A673 (cell line): ENCODE results near the gene ZNF500. TPM values are rescaled to one million over a fixed set of nuclear protein-coding genes. Genes with fewer than 3 reads are reported as not detected.

ENCODE experiments used
- BruUV-seq: library from RNA; stranded (reverse); fragments of 400-500 nt; replicated peaks from 2 replicates; lab custom pipeline; 2021; lab: Mats Ljungman, UMichigan
- CTCF ChIA-PET: fragments of 300-600 bp; sonication (Branson Sonifier 250); formaldehyde crosslinking; loops from one replicate; lab custom pipeline; 2022; ENCODE audit warnings: antibody characterized with exemption; lab: Charles Lee
- POLR2A ChIA-PET: fragments of 300-600 bp; sonication (Branson Sonifier 250); formaldehyde crosslinking; loops from one replicate; lab custom pipeline; 2022; ENCODE audit warnings: antibody characterized with exemption; ENCODE audit not compliant: low non-redundant PET; lab: Charles Lee
- DNase-seq: peaks from one replicate; pipeline ENCODE4 v3.0.0-alpha.2; 2015; ENCODE audit warnings: low spot score
- H3K27ac ChIP-seq: fragments of 200-600 bp; sonication (generic); 2 replicates; pipeline ENCODE4 v1.5.1; 2016; ENCODE audit warnings: mixed run types, low read depth, mild to moderate bottlenecking, mixed read lengths, antibody characterized with exemption, low read length; ENCODE audit not compliant: poor library complexity, severe bottlenecking
- H3K27me3 ChIP-seq: fragments of 200-600 bp; sonication (generic); replicated peaks from 2 replicates; pipeline ENCODE4 v1.6.1; 2017; ENCODE audit warnings: mixed run types, low read depth, mild to moderate bottlenecking, mixed read lengths, antibody characterized with exemption, low read length; ENCODE audit not compliant: insufficient read depth, poor library complexity
- H3K36me3 ChIP-seq: fragments of 200-600 bp; sonication (generic); 2 replicates; pipeline ENCODE4 v1.6.1; 2016; ENCODE audit warnings: mixed run types, mild to moderate bottlenecking, mixed read lengths, antibody characterized with exemption, low read length; ENCODE audit not compliant: insufficient read depth, poor library complexity, severe bottlenecking
- H3K4me1 ChIP-seq: fragments of 200-600 bp; sonication (generic); 2 replicates; pipeline ENCODE4 v1.6.1; 2017; ENCODE audit warnings: mixed run types, mild to moderate bottlenecking, mixed read lengths, antibody characterized with exemption, low read length; ENCODE audit not compliant: insufficient read depth, poor library complexity, severe bottlenecking
- H3K4me3 ChIP-seq: fragments of 200-600 bp; sonication (generic); 2 replicates; pipeline ENCODE4 v1.5.1; 2016; ENCODE audit warnings: low read depth, mixed run types, mild to moderate bottlenecking, mixed read lengths, low read length; ENCODE audit not compliant: poor library complexity, severe bottlenecking
- H3K9me3 ChIP-seq: fragments of 200-600 bp; sonication (generic); 2 replicates; pipeline ENCODE4 v1.6.1; 2016; ENCODE audit warnings: mixed run types, low read depth, mild to moderate bottlenecking, mixed read lengths, antibody characterized with exemption, low read length; ENCODE audit not compliant: poor library complexity, severe bottlenecking
- CTCF ChIP-seq: fragments of 300-800, 200-600 bp; sonication (generic); conservative IDR thresholded peaks from 2 replicates; pipeline ENCODE4 v1.5.1; 2017; ENCODE audit warnings: low read depth, mild to moderate bottlenecking, antibody characterized with exemption, low read length, moderate library complexity, mixed read lengths
- EZH2 ChIP-seq: fragments of 200-600 bp; sonication (generic); IDR thresholded peaks from 2 replicates; pipeline ENCODE4 v1.6.1; 2017; ENCODE audit warnings: borderline replicate concordance, low read depth, mild to moderate bottlenecking, mixed read lengths, antibody characterized with exemption, low read length; ENCODE audit not compliant: poor library complexity, severe bottlenecking
- intact Hi-C: fragments of 100-400 bp; cut with micrococcal nuclease; formaldehyde crosslinking; loops from one replicate; pipeline ENCODE4 v1.10.0; 2022; ENCODE audit not compliant: unreplicated experiment
- total RNA-seq: library from RNA; stranded (reverse); gene quantifications from 2 replicates; pipeline ENCODE4 v1.2.3, GENCODE V29; 2021

ZNF500 gene
- total RNA-seq, 1 experiment from 2014 or later, result 16.8 TPM

GRCh38 chr16:4803401-4803844 lies 36.5 kb upstream of the ZNF500 start:
- TF ChIP-seq CTCF, result no peak
- no peak for TF ChIP-seq EZH2
- ChIA-PET POLR2A (no interaction called here), CTCF (no interaction called here)

GRCh38 chr16:4802659-4803287 lies 35.8 kb upstream of the ZNF500 start:
- BruUV-seq, result no TSS peak
- Histone ChIP-seq H3K27ac (peak overlapping the region; percentile 2), H3K4me1 (peaks cover 3% of the 10 kb centered on the region), H3K36me3 (peaks cover 17% of the 10 kb centered on the region), H3K27me3 (no peaks in the 10 kb centered on the region), H3K9me3 (no peaks in the 10 kb centered on the region), H3K4me3 (peak overlapping the region; percentile 86)
- TF ChIP-seq CTCF (no peak), EZH2 (no peak)
- intact Hi-C loops, result no loop called here
- POLR2A ChIA-PET, result no interaction called here
- peak; percentile 92 for DNase-seq
- CTCF ChIA-PET, result interaction anchor here (0.6 kb wide), 1 partner anchor 108 kb away, joined by 3 read pairs; no protein-coding TSS in a partner anchor

More at GRCh38 chr16:4803401-4803844, 36.5 kb upstream of the ZNF500 start:
- peaks cover 22% of the 10 kb centered on the region for H3K36me3 ChIP-seq
- intact Hi-C loops, result no loop called here
- DNase-seq, result no peak
- peaks cover 3% of the 10 kb centered on the region for H3K4me1 ChIP-seq
- no peaks in the 10 kb centered on the region for H3K9me3 ChIP-seq
- no peaks in the 10 kb centered on the region for H3K27me3 ChIP-seq
- TSS peak; percentile 78 for BruUV-seq
- no peak overlapping the region for H3K27ac ChIP-seq
- H3K4me3 ChIP-seq, result peak overlapping the region; percentile 86

GRCh38 chr16:4801962-4802658 lies 35.1 kb upstream of the ZNF500 start, which contains the start of gene ROGDI:
TSS of gene ROGDI (minus strand) at chr16:4802633. CDS start at chr16:4802571, 62 bp downstream.
- no TSS peak for BruUV-seq
- H3K9me3 ChIP-seq, result no peaks in the 10 kb centered on the region
- H3K27ac ChIP-seq, result peak within 1 kb of the TSS; percentile 2
- peaks cover 10% of the 10 kb centered on the region for H3K36me3 ChIP-seq
- DNase-seq, result peak; percentile 33
- intact Hi-C loops, result no loop called here
- ChIA-PET POLR2A (no interaction called here), CTCF (interaction anchor here (0.6 kb wide), 2 partner anchors 34 to 109 kb away, joined by 3 read pairs; no protein-coding TSS in a partner anchor)
- peak within 1 kb of the TSS; percentile 86 for H3K4me3 ChIP-seq
- H3K4me1 ChIP-seq, result peaks cover 3% of the 10 kb centered on the region
- no peaks in the 10 kb centered on the region for H3K27me3 ChIP-seq
- TF ChIP-seq EZH2, result no peak
- no peak for TF ChIP-seq CTCF
